Loucy (cell line): Measurements from ENCODE around the gene TBL1XR1.

Experiments used
- EZH2phosphoT487 ChIP-seq: fragments of 200-600 bp; IDR thresholded peaks from 2 replicates; pipeline ENCODE4 v1.6.1; 2018; ENCODE audit warnings: antibody characterized with exemption, mild to moderate bottlenecking, moderate library complexity, borderline replicate concordance
- TF ChIP-seq, protein P1 (sequence below): fragments of 200-600 bp; sonication (generic); conservative IDR thresholded peaks from 2 replicates; pipeline ENCODE4 v1.5.1; 2014; ENCODE audit warnings: mild to moderate bottlenecking, antibody characterized with exemption, low read length

DNA sequence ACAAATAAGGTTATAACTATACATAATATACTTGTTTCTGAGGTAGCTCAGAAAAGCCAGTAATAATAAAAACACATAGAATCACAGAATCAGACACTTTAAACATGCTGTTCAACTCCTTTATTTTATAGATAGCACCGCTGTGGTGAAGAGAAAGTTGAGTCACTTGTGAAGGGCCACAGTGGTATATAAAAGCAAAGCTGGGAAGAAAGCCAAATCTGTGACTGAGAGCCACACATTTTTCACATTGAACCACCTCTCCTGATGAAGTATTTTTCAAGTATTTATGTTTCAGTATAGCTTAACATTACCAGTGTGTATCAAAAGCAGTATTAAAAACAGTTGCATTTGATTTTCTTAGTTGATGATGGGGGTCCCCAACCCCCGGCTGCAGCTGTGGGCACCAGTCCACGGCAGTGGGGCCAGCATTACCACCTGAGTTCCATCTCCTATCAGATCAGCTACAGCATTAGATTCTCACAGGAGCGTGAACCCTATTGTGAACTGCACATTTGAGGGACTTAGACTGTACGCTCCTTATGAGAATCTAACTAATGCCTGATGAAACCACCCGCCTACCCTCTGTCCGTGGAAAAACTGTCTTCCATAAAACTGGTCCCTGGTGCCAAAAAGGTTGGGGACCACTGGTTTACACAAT lies 46.2 kb downstream of the TBL1XR1 start:
- no peak for TF ChIP-seq EZH2phosphoT487
- TF ChIP-seq, protein P1, sequence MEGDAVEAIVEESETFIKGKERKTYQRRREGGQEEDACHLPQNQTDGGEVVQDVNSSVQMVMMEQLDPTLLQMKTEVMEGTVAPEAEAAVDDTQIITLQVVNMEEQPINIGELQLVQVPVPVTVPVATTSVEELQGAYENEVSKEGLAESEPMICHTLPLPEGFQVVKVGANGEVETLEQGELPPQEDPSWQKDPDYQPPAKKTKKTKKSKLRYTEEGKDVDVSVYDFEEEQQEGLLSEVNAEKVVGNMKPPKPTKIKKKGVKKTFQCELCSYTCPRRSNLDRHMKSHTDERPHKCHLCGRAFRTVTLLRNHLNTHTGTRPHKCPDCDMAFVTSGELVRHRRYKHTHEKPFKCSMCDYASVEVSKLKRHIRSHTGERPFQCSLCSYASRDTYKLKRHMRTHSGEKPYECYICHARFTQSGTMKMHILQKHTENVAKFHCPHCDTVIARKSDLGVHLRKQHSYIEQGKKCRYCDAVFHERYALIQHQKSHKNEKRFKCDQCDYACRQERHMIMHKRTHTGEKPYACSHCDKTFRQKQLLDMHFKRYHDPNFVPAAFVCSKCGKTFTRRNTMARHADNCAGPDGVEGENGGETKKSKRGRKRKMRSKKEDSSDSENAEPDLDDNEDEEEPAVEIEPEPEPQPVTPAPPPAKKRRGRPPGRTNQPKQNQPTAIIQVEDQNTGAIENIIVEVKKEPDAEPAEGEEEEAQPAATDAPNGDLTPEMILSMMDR: no peak
